ENCODE data around the gene IRF4. TPM values are rescaled to one million over a fixed set of nuclear protein-coding genes. Genes with fewer than 3 reads are reported as not detected.

Gene IRF4
- total RNA-seq, 3 donors from 2014 or later = 9.1 to 25.2 (median 13.0) TPM

DNA sequence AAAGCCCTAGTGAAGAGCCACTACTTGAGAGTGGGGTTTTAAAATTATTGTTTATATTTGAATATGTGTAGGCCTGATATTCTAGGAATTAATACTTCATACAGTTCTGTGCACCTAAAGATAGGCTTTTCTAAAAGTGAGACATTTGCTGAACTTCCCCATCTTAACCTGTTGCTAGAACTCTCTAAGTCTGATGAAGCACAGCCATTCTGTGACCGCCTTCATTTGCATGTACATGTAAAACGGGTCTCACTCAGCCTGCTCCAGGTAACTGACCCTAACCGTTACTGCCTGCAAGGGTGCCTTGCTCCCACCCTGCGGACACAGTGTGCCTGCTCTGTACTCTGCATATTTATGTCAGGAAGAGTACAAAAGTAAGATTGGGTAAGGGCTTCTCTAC, 44.3 kb upstream of the IRF4 start:
- TF ChIP-seq POLR2AphosphoS5 (IDR thresholded peaks at IDR 0.05) = no peak
- TF ChIP-seq, protein P1, sequence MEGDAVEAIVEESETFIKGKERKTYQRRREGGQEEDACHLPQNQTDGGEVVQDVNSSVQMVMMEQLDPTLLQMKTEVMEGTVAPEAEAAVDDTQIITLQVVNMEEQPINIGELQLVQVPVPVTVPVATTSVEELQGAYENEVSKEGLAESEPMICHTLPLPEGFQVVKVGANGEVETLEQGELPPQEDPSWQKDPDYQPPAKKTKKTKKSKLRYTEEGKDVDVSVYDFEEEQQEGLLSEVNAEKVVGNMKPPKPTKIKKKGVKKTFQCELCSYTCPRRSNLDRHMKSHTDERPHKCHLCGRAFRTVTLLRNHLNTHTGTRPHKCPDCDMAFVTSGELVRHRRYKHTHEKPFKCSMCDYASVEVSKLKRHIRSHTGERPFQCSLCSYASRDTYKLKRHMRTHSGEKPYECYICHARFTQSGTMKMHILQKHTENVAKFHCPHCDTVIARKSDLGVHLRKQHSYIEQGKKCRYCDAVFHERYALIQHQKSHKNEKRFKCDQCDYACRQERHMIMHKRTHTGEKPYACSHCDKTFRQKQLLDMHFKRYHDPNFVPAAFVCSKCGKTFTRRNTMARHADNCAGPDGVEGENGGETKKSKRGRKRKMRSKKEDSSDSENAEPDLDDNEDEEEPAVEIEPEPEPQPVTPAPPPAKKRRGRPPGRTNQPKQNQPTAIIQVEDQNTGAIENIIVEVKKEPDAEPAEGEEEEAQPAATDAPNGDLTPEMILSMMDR (IDR thresholded peaks at IDR 0.05) = no peak
- no peak for TF ChIP-seq POLR2A (IDR thresholded peaks at IDR 0.05)
- DNase-seq (ENCODE audit: low spot score in 2 of 2) = no peak
- no peaks in the 10 kb centered on the region for H3K4me1 ChIP-seq
- H3K9me3 ChIP-seq = no peaks in the 10 kb centered on the region
- H3K27me3 ChIP-seq = no peaks in the 10 kb centered on the region
- no peak overlapping the region for H3K27ac ChIP-seq
- H3K36me3 ChIP-seq = no peaks in the 10 kb centered on the region
- intact Hi-C loops (cut with DNase I; ENCODE audit: low total_unique reads) = no loop called here
- no peak overlapping the region for H3K4me3 ChIP-seq

DNA sequence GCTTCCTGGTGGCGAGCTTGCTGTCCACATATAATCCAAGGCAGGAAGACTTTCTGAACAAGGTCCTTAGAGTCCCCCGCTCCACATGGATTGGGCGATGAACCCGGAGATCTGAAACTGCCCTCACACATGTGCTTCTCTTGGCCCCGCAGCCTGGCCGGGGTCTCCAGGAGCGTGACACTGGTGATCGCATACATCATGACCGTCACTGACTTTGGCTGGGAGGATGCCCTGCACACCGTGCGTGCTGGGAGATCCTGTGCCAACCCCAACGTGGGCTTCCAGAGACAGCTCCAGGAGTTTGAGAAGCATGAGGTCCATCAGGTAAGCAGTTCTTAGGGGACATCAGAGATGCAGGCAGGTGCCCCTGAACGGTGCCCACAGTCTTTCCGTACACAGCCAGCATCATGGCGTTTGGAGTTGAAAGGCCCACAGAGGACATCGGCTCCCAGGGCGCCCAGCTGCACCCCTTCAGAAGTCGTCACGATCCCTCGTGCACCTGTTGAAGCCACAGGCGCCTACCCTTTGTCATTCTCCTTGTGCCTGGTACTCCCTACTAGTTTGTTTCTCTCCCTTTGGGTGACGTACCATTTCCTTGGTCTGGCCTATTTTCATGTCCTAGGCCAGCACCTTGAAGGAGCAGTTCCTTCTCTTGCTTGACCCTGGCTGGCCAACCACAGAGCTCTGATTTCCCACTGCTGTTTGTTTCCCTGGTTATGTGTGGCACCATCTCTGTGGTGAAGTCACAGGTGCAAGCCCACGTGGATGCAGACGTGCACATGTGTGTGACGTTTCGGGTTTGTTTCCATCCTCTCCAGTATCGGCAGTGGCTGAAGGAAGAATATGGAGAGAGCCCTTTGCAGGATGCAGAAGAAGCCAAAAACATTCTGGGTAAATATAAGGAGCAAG, 43.3 kb upstream of the IRF4 start:
- no peaks in the 10 kb centered on the region for H3K4me1 ChIP-seq
- DNase-seq (ENCODE audit: low spot score in 2 of 2) = no peak
- H3K9me3 ChIP-seq = no peaks in the 10 kb centered on the region
- intact Hi-C loops (cut with DNase I; ENCODE audit: low total_unique reads) = no loop called here
- H3K27ac ChIP-seq = no peak overlapping the region
- H3K36me3 ChIP-seq = no peaks in the 10 kb centered on the region
- H3K4me3 ChIP-seq = no peak overlapping the region
- TF ChIP-seq POLR2A (IDR thresholded peaks at IDR 0.05) (no peak), POLR2AphosphoS5 (IDR thresholded peaks at IDR 0.05) (no peak)
- TF ChIP-seq, protein P1 (IDR thresholded peaks at IDR 0.05) = no peak
- H3K27me3 ChIP-seq = no peaks in the 10 kb centered on the region

DNA sequence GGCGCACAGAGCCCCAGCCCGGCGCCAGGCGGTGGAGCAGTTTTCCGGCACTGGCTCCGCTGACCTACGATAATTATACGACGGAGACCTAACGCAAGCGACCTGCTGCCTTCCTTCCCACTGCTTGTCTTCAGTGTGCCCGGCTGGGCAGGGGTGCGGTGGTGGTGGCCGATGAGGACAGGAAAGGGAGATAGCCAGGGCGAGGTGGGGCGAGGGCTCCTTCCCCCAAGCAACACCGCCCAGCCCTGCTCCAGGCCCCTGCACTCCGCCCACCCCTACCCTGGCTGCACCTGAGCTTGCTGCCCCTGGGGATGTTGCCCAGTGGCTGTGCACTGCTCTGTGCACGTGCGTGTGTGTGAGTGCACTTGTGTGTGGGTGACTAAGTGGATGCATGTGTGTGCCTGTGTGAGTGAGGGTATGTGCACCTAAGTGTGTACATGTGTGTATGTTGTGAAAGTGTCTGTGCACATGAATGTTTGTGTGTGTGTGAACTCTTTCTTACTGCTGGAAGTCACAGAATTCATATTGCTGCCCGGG, 42.6 kb upstream of the IRF4 start:
- no peaks in the 10 kb centered on the region for H3K9me3 ChIP-seq
- DNase-seq (ENCODE audit: low spot score in 2 of 2) = no peak
- TF ChIP-seq, protein P1 (IDR thresholded peaks at IDR 0.05) = no peak
- TF ChIP-seq POLR2A (IDR thresholded peaks at IDR 0.05) = no peak
- TF ChIP-seq POLR2AphosphoS5 (IDR thresholded peaks at IDR 0.05) = no peak

GRCh38 chr6:349491-349921, 42.0 kb upstream of the IRF4 start:
- no peaks in the 10 kb centered on the region for H3K27me3 ChIP-seq
- no peaks in the 10 kb centered on the region for H3K36me3 ChIP-seq
- H3K9me3 ChIP-seq = no peaks in the 10 kb centered on the region
- no peak for DNase-seq (ENCODE audit: low spot score in 2 of 2)
- H3K27ac ChIP-seq = no peak overlapping the region
- no peak for TF ChIP-seq POLR2AphosphoS5 (IDR thresholded peaks at IDR 0.05)
- TF ChIP-seq, protein P1 (IDR thresholded peaks at IDR 0.05) = no peak
- TF ChIP-seq POLR2A (IDR thresholded peaks at IDR 0.05) = no peak
- no peaks in the 10 kb centered on the region for H3K4me1 ChIP-seq
- no peak overlapping the region for H3K4me3 ChIP-seq
- intact Hi-C loops (cut with DNase I; ENCODE audit: low total_unique reads) = no loop called here

More for the DNA sequence above, 42.6 kb upstream of the IRF4 start:
- Histone ChIP-seq H3K4me3 (no peak overlapping the region), H3K27me3 (no peaks in the 10 kb centered on the region), H3K4me1 (no peaks in the 10 kb centered on the region), H3K36me3 (no peaks in the 10 kb centered on the region), H3K27ac (no peak overlapping the region)
- intact Hi-C loops (cut with DNase I; ENCODE audit: low total_unique reads) = no loop called here

DNA sequence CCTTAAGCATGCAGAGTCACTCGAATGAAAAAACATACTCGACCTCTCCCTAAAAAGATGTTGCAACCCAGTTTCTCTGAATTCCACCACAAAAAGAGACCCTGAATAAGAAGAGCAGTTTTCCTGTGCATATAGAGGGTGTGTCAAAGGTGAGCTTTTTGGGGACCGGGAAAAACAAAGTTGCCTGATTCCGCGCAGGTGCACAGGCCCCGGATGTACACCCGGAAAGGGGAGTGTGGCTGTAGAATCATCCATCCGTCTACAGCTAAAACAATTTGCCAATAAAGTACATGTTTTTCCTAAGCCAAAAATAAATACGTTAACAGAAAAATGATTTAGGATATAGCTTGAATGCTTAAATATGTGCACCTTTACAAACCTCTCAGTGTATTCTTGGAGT, 41.2 kb upstream of the IRF4 start:
- Histone ChIP-seq H3K4me3 (no peak overlapping the region), H3K27ac (no peak overlapping the region), H3K4me1 (no peaks in the 10 kb centered on the region), H3K9me3 (no peaks in the 10 kb centered on the region), H3K36me3 (no peaks in the 10 kb centered on the region), H3K27me3 (no peaks in the 10 kb centered on the region)
- intact Hi-C loops (cut with DNase I; ENCODE audit: low total_unique reads) = no loop called here
- no peak for TF ChIP-seq POLR2AphosphoS5 (IDR thresholded peaks at IDR 0.05)
- TF ChIP-seq, protein P1 (IDR thresholded peaks at IDR 0.05) = no peak
- TF ChIP-seq POLR2A (IDR thresholded peaks at IDR 0.05) = no peak
- DNase-seq (ENCODE audit: low spot score in 2 of 2) = no peak

Measured in breast epithelium (tissue), 4 donors.